PFSK-1 (cell line): ENCODE measurements around the gene PATL2.

Experiments
- POLR2AphosphoS5 ChIP-seq: IDR thresholded peaks from 2 replicates; pipeline ENCODE4 v1.6.1; 2012; ENCODE audit warnings: low read depth, mild to moderate bottlenecking, control low read depth, low read length, moderate library complexity
- TF ChIP-seq, protein P1 (sequence below), 2 experiments: IDR thresholded peaks; 2 replicates each; pipeline versions ENCODE4 v1.6.1 to v1.8.0; 2011 to 2012; ENCODE audit warnings: low read depth in 2 of 2, low read length in 2 of 2, control low read depth in 1 of 2, inconsistent platforms in 1 of 2, mild to moderate bottlenecking in 1 of 2, moderate library complexity in 1 of 2; ENCODE audit not compliant: insufficient read depth in 1 of 2

DNA sequence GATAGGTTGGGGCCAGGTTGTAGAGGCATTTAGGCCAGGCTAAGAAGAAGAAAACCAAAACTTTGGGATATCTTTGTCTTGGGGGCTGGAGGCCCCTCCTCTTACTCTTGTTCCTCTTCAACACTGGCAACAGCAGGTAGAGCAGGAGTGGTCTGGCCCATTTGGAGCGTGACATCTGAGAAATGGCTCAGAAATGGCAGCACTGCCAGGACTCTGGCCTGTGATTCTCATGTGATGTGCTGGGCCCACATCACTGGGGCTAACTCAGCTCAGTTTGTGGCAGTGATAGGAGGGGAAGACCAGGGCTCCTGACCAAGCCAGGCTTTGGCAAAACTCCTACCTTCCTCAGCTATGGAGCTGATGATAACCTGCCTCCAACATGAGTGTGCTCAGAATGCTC is 18.5 kb downstream of the PATL2 start:
- TF ChIP-seq, protein P1, sequence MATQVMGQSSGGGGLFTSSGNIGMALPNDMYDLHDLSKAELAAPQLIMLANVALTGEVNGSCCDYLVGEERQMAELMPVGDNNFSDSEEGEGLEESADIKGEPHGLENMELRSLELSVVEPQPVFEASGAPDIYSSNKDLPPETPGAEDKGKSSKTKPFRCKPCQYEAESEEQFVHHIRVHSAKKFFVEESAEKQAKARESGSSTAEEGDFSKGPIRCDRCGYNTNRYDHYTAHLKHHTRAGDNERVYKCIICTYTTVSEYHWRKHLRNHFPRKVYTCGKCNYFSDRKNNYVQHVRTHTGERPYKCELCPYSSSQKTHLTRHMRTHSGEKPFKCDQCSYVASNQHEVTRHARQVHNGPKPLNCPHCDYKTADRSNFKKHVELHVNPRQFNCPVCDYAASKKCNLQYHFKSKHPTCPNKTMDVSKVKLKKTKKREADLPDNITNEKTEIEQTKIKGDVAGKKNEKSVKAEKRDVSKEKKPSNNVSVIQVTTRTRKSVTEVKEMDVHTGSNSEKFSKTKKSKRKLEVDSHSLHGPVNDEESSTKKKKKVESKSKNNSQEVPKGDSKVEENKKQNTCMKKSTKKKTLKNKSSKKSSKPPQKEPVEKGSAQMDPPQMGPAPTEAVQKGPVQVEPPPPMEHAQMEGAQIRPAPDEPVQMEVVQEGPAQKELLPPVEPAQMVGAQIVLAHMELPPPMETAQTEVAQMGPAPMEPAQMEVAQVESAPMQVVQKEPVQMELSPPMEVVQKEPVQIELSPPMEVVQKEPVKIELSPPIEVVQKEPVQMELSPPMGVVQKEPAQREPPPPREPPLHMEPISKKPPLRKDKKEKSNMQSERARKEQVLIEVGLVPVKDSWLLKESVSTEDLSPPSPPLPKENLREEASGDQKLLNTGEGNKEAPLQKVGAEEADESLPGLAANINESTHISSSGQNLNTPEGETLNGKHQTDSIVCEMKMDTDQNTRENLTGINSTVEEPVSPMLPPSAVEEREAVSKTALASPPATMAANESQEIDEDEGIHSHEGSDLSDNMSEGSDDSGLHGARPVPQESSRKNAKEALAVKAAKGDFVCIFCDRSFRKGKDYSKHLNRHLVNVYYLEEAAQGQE (IDR thresholded peaks at IDR 0.05; ENCODE audit: insufficient read depth in 1 of 2, low read depth in 2 of 2, low read length in 2 of 2): no peak
- TF ChIP-seq POLR2AphosphoS5: no peak
